Endothelial cell of coronary artery (primary cell): ENCODE data around the gene SMIM34. TPM values are rescaled to one million over a fixed set of nuclear protein-coding genes. Genes with fewer than 3 reads are reported as not detected.

Experiments used
- total RNA-seq: library from RNA; depleted of rRNA; stranded (reverse); fragments of >200 nt; gene quantifications from 2 replicates; pipeline ENCODE4 v1.2.3, GENCODE V29; 2014

Gene SMIM34
- total RNA-seq: not detected in 2 replicates

DNA sequence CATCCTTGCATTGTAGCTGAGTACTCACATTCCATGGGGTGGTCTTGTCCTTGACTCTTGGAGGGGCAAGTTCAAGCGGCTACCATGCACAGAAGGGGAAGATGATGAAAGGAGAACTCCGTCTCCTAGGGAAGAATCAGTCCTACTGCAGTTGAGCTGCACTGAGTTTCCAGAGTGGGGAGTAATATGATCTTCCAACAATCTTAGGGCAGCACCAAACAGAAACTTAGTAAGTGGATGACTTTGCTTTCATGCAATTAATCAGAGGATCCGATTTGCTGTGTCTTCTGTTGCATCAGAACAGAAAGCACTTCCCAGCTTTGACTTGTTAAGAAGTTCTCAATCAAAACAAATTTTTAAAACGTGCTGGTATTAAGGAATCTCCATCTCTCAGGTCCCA, at the start of gene SMIM34:
Gene SMIM34, minus strand, starts transcription at position 147 of the 400 bp plus-strand sequence. Its CDS starts 112 bp downstream, at position 35.

DNA sequence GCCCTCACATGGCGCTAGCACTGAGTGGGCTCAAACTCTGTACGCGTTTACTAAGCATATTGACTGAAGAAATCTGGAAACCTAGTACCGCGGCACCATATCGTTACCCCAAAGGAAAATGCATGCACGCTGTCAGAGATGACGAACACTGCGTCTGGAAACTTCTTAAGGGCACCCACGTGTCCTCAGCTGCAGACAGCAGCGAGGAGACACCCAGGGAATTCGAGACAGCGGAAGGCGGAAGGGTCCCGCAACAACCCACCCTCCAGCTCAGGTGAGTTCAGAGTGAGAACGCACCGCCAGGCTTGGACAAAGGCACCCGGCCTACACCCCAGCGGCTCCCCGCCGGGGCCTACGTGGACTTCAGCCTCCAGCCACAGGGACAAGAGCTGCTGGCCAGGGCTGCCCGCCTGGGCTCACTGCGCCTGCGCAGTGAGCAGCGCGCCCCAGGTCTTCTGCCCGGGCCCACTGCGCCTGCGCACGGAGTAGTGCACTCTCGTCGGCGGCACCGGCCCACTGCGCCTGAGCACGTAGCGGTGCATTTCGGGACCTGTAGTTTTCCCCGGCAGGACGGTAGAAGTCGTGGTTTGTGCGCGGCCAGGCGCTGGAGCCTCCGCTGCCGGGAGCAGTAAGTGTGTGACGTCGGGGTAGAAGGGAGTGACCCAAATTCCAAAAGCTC, 48.7 kb downstream of the SMIM34 start, which contains the start of gene SMIM11:
Gene SMIM11, plus strand, starts transcription at position 568 of the 679 bp plus-strand sequence. CDS start 3,998 bp downstream, outside the sequence.

Other genes with a start within 250 kb of the SMIM34 start
- not detected in 2 replicates for gene KCNE2, start 59.9 kb downstream of the SMIM34 start, total RNA-seq
- gene SMIM11, start 48.4 kb downstream of the SMIM34 start, total RNA-seq: 3.4 and 7.5 TPM in 2 replicates
- gene KCNE1, start 88.3 kb upstream of the SMIM34 start, total RNA-seq: 0.09 and 0.18 TPM in 2 replicates
- gene RCAN1, start 191.2 kb upstream of the SMIM34 start, total RNA-seq: 14.2 and 24.8 TPM in 2 replicates
- not detected in 2 replicates for gene CLIC6, start 245.0 kb upstream of the SMIM34 start, total RNA-seq